GM18861 (cell line): ENCODE results near the gene NAXE.
"Not testable (repeated sequence)": the region's sequence is repeated elsewhere in the genome, so short reads cannot be mapped to it uniquely, and the experiment has no call there.

ENCODE experiments used
- ATAC-seq: cut with Tn5 transposase; IDR thresholded peaks from one replicate; pipeline ENCODE4 v1.9.1; 2021; ENCODE audit not compliant: unreplicated experiment

The NAXE gene

DNA sequence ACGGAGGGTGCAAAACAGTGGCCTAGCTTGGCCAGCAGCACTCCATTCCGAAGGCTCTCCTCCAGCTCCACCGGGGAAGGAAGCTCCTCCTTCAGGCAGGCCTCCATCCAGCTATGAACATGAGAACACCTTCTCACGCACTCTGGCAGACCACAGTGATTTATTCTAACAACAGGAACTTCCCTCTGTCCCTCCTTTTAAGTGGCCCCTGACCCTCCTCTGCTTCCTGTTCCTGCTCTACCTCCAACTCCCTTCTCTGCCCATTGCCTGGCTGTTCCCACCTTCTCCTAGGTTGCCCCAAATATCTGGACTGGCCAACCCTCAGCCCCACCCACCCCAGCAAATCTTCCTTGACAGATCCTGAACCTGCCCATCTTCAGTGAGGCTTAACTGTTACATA, 25.1 kb upstream of the NAXE start:
- ATAC-seq: no peak

DNA sequence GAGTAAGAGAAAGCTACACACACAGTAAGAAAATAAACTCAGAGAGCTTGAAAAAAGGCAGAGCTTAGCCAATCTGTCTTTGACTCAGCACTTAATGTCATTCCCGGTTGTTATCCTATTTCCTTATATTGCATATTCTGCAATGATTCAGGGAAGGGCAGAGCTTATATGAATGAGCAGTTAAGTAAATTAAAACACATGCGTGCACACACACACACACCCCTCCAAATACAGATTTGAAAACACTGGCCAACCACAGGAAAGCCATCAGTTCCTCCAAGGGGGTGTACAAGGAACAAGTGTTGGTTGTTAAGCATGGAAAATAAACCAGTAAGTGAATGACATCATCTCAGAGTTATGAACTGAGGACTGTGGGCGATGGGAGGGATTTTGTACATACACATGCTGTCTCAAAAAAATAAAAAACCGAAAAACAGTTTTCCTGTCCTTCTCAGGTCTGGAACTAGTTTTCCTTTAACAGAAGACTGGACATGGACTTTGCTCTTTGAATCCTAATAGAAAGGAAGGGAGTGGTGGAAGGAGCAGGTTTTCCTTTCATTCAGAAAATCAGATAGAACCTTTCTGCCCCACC, 20.2 kb upstream of the NAXE start:
- ATAC-seq: no peak

DNA sequence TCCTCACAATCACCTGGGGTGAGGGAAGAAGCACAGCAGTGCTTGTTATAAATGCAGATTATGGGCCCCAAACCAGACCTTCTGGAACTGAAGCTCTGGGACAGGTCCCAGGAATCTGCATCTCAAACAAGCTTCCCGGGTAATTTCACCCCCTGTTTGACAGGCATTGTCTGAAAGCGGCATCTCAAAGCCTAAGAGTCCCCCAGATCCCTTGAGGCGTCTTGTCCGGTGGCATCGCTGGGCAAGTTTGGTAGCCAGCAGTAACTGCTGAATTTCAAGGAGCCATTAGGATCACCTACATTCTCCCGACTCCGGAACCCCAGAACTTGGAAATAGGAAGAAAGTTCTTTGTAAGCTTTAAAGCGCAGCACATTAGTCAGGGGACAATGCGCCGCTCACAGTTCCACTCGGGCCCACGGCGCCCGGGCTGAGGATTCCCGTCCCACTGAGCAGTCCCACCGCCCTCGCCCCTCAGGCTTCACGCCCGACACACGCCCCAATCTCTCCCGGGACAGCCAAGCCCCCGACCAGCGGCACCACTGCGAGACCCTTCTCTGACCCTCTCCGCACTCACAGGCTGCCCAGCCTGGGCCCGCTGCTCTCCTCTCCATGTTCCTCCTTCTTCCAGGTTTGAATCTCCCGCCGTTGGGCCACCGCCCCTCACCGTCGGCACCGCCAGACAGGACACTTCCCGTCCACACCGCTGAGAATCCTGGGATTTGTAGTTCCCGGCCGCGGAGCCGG, 19.5 kb upstream of the NAXE start, which contains the start of gene IQGAP3:
TSS of gene IQGAP3 (minus strand) at position 647 of the 744 bp plus-strand sequence. CDS start at position 611, 36 bp downstream.
- ATAC-seq: no peak

DNA sequence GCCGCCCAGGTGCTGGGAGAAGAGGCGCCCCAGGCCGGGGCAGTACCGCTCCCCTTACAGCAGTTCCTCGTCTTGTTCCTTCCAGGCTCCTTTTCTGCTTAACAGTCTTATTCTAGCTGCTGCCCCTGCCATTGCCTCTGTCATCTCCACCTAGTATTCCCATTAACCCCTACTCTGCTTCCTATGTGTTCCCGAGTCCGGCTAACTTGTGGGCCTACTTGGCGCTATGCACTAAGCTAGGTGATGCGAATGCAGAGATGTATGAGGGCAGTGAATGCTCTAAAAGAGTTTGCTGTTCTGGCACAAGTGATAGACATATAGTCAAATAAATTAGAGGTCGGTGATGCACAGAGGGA, 18.9 kb upstream of the NAXE start:
- no peak for ATAC-seq

DNA sequence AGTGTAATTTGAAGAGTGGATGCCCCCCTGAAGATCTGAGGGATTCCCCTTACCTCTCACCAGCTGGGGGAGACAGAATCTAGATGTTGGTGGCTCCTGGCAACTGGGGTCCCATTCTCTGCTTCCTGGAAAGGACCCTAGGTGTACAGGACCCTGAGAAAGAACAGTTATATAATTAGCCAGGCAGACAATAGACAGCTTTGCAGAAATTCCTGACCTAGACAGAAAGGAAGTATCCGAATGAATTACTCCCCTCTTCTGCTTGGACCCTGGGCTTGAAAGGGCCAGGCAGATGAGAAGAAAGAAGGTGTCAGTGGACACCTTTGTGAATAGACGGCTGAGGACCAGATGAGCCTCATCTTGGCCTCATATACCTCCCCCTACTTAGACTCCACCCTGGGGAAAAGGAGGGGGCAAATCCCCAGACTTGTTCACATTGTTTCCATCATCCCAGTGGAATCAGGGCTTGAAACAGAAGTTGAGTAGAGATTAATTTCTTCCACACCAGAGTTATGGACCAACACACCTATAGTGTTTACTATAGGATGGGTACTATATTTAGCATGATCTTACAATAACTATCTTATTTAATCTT, 17.4 kb upstream of the NAXE start:
- ATAC-seq: no peak

GRCh38 chr1:156577550-156577949, 14.0 kb upstream of the NAXE start:
- no peak for ATAC-seq

DNA sequence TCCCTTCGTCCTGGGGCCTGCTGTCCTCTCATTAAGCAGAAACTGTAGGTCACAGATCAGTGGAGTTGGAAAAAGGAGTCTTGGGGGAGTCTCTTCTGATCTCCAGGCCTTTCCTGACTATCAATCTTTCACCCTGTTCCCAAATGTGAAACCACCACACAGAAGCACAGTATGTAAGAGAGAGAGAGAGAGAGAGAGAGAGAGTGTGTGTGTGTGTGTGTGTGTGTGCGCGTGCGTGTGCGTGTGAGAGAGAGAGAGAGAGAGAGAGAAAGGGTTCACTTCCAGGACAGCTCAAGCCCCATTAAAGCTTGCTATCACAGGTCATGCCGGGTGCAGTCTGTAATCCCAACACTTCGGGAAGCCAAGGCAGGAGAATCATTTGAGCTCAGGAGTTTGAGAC, 13.5 kb upstream of the NAXE start:
- ATAC-seq: no peak

DNA sequence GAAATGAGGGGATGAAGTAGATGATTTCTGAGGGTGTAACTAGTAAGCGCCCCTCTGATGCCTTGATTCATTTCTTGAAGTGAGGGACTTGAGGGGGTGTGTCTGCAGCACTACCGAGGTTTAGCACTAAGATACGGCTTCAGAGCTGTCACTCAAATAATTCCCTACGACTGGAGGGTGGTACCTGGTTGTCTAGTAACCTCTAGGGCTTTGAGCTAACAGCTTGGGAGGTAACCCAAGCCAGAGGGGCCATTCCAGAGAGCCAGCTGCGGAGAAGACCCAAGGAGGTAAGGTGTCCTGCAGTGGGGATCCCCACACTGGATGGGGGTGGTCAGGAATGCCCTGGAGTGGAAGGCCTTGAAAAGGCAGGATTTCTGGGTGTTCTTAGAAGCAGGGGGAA, 12.1 kb upstream of the NAXE start, which contains the start of gene TTC24:
TSS of gene TTC24 (plus strand) at position 252 of the 400 bp plus-strand sequence. CDS start 1,642 bp downstream, outside the sequence.
- ATAC-seq: no peak

- ATAC-seq: no peak
Observed at GRCh38 chr1:156581661-156582387, 9.8 kb upstream of the NAXE start.

- no peak for ATAC-seq
Observed at GRCh38 chr1:156582388-156583017, 9.1 kb upstream of the NAXE start.

DNA sequence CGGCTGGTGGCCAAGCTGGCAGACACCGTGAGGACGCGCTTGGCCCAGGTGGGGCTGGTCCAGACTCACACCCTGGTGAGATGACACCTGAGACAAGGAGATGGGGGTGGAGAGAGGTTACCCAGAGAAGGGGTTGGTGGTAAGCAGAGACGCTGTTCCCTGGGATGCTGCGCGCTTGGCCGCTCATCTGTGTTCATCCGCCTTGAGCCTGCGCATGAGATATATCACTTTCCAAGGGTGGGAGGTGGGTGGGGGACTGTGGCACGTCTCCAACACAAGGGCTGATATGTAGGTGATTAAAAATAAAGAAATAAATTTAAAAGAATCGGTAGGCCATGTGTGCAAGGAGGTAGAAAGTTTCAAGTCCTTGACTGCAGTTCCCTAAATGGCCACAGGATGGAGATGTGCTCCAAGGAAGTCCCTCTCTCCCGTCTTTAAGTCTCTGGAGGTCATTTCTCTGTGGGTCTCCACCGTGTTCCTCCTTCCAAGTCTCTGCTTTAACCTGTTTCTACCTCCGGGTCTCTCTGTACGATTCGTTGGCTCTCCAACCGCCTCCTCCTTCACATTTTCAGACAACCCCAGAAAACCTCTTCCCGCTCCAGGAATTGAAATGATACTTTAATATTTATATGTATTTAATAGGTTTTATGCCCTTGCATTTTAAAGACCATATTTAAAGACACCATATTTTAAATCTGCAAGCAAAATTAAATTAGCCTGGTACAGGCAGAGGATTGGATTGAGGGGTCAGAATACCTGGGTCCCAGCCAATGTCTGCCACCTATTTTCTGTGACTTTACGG, 7.6 kb upstream of the NAXE start:
- ATAC-seq: no peak

GRCh38 chr1:156584813-156585212, 6.8 kb upstream of the NAXE start:
- ATAC-seq: no peak

- no peak for ATAC-seq
Observed at GRCh38 chr1:156586323-156586722, 5.3 kb upstream of the NAXE start.

GRCh38 chr1:156586892-156587477, 4.6 kb upstream of the NAXE start:
- no peak for ATAC-seq

DNA sequence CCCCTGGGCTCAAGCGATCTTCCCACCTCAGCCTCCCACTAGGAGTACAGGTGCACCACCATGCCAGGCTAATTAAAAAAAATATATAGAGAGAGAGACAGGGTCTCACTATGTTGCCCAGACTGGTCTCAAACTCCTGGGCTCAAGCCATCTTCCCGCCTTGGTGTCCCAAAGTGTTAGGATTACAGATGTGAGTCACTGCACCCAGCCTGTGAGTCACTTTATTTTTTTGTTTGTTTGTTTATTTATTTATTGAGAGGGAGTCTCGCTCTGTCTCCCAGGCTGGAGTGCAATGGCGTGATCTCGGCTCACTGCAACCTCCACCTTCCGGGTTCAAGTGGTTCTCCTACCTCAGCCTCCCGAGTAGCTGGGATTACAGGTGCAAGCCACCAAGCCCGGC, 3.6 kb upstream of the NAXE start:
- ATAC-seq: not testable (repeated sequence)

GRCh38 chr1:156589546-156589945, 2.0 kb upstream of the NAXE start:
- no peak for ATAC-seq

GRCh38 chr1:156590326-156591180, 1.0 kb upstream of the NAXE start:
- ATAC-seq: no peak

GRCh38 chr1:156591181-156591431, 470 bp upstream of the NAXE start:
- ATAC-seq: peak; percentile 17

GRCh38 chr1:156592158-156592909, 758 bp downstream of the NAXE start:
- ATAC-seq: no peak
